ENCODE results near the gene PRSS21. TPM values are rescaled to one million over a fixed set of nuclear protein-coding genes. Genes with fewer than 3 reads are reported as not detected.

PRSS21 gene
- polyA plus RNA-seq, 1 donor = 0.49 TPM

- no peak overlapping the region for H3K4me3 ChIP-seq (ENCODE audit: low read length)
- no peak overlapping the region for H3K27ac ChIP-seq (ENCODE audit: low read length)
- H3K9me3 ChIP-seq (ENCODE audit: control insufficient read depth, low read depth, low read length) = peaks cover 7% of the 10 kb centered on the region
- peaks cover 4% of the 10 kb centered on the region for H3K4me1 ChIP-seq (ENCODE audit: control insufficient read depth, insufficient read depth, low read length)
- no peak for DNase-seq
- 100% methylated on average over 1 of the region's 5 CpGs for WGBS (ENCODE audit: insufficient coverage, low lambda C conversion rate)
- H3K27me3 ChIP-seq (ENCODE audit: control insufficient read depth, insufficient read depth, low read length) = peaks cover 2% of the 10 kb centered on the region
- no peaks in the 10 kb centered on the region for H3K36me3 ChIP-seq (ENCODE audit: control insufficient read depth, insufficient read depth, low read length)
These were observed 28.1 kb downstream of the PRSS21 start for GRCh38 chr16:2845116-2845515.

- Histone ChIP-seq H3K9me3 (ENCODE audit: control insufficient read depth, low read depth, low read length) (peaks cover 7% of the 10 kb centered on the region), H3K4me1 (ENCODE audit: control insufficient read depth, insufficient read depth, low read length) (peaks cover 4% of the 10 kb centered on the region), H3K36me3 (ENCODE audit: control insufficient read depth, insufficient read depth, low read length) (no peaks in the 10 kb centered on the region), H3K4me3 (ENCODE audit: low read length) (no peak overlapping the region), H3K27me3 (ENCODE audit: control insufficient read depth, insufficient read depth, low read length) (peaks cover 2% of the 10 kb centered on the region), H3K27ac (ENCODE audit: low read length) (no peak overlapping the region)
- no CpG with 5 or more reads among the region's 3 CpGs for WGBS (ENCODE audit: insufficient coverage, low lambda C conversion rate)
- DNase-seq = no peak
These were observed 29.7 kb downstream of the PRSS21 start for GRCh38 chr16:2846511-2847310.

DNA sequence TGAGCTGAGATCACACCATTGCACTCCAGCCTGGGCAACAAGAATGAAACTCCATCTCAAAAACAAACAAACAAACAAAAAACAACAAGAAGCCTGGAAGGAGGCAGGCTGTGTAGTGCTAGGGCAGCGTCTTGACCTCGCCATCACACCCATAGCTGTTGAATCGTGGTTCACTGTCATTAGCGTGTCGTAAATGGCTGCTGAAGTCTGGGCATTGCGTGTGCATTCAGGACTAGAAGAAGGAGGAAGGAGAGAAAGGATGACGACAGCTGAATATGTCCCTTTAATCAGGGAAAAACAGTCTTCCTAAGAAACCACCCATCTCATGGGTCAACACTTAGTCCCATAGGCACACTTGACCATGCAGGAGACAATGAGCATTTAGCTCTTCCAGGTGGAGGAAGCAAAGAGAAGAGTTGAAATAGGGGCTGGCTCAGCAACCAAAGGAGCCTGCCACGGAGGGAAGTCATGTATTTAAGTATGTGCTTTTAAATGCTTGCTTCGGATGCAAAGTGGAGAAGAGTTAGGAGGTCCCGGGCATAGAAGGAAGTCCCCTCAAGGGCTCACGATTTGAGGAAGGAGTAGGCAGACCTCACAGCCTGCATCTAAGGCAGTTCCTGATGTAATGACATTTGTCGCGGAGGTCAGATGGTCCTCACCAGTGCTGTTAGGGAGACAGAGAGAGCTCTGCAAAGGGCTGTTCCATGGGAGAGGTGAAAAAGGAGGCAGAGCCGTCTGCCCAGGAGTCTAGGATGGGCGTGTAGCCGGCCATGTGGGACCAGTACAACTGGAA lies 32.1 kb downstream of the PRSS21 start:
- Histone ChIP-seq H3K27ac (ENCODE audit: low read length) (no peak overlapping the region), H3K27me3 (ENCODE audit: control insufficient read depth, insufficient read depth, low read length) (peaks cover 3% of the 10 kb centered on the region), H3K4me3 (ENCODE audit: low read length) (no peak overlapping the region), H3K4me1 (ENCODE audit: control insufficient read depth, insufficient read depth, low read length) (peaks cover 4% of the 10 kb centered on the region), H3K9me3 (ENCODE audit: control insufficient read depth, low read depth, low read length) (peaks cover 12% of the 10 kb centered on the region), H3K36me3 (ENCODE audit: control insufficient read depth, insufficient read depth, low read length) (no peaks in the 10 kb centered on the region)
- WGBS (ENCODE audit: insufficient coverage, low lambda C conversion rate) = 79% methylated on average over 4 of the region's 16 CpGs
- no peak for DNase-seq

- Histone ChIP-seq H3K27ac (ENCODE audit: low read length) (no peak overlapping the region), H3K4me1 (ENCODE audit: control insufficient read depth, insufficient read depth, low read length) (peaks cover 2% of the 10 kb centered on the region), H3K9me3 (ENCODE audit: control insufficient read depth, low read depth, low read length) (peaks cover 26% of the 10 kb centered on the region), H3K4me3 (ENCODE audit: low read length) (no peak overlapping the region), H3K36me3 (ENCODE audit: control insufficient read depth, insufficient read depth, low read length) (no peaks in the 10 kb centered on the region), H3K27me3 (ENCODE audit: control insufficient read depth, insufficient read depth, low read length) (peaks cover 3% of the 10 kb centered on the region)
- WGBS (ENCODE audit: insufficient coverage, low lambda C conversion rate) = no CpG with 5 or more reads among the region's 16 CpGs
- no peak for DNase-seq
These were observed 35.1 kb downstream of the PRSS21 start for GRCh38 chr16:2852003-2852730.

DNA sequence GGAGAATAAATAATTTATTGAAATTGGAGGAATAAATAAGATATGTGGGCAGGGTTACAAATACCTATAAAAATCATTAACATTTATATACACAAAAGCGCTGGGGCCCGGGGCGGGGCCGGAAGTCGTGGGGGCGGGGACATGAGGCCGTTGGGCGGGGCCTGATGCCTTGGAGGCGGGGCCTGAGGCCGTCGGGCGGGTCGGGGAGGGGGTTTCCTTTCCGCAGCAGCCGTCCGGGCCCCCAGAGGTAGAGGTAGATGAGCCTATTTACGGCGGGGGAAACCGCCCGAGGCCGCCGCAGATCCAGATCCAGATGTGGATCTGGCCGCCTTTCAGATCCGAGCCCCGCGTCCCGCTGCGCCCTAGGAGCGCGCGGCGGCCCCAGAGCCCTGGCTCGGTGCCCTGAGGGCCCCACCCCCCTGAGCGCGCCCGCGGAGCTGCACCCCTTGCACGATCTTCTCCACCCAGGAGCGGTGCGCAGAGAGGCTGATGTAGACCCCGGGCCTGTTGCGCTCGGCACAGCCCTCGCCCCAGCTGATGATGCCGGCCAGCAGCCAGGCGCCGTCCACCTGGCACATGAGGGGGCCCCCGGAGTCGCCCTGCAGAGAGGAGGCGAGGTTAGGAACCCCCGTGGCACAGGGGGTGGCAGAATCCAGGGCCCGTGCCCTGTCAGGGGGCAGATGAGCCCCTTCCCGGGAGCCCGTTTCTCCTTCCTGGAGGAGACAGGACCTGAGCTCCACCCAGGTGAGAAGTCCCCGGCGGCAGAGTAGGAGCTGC lies 35.9 kb downstream of the PRSS21 start:
- DNase-seq = no peak
- Histone ChIP-seq H3K4me1 (ENCODE audit: control insufficient read depth, insufficient read depth, low read length) (peaks cover 2% of the 10 kb centered on the region), H3K27me3 (ENCODE audit: control insufficient read depth, insufficient read depth, low read length) (peaks cover 7% of the 10 kb centered on the region), H3K27ac (ENCODE audit: low read length) (no peak overlapping the region), H3K36me3 (ENCODE audit: control insufficient read depth, insufficient read depth, low read length) (no peaks in the 10 kb centered on the region), H3K4me3 (ENCODE audit: low read length) (no peak overlapping the region), H3K9me3 (ENCODE audit: control insufficient read depth, low read depth, low read length) (peaks cover 29% of the 10 kb centered on the region)
- no CpG with 5 or more reads among the region's 56 CpGs for WGBS (ENCODE audit: insufficient coverage, low lambda C conversion rate)

DNA sequence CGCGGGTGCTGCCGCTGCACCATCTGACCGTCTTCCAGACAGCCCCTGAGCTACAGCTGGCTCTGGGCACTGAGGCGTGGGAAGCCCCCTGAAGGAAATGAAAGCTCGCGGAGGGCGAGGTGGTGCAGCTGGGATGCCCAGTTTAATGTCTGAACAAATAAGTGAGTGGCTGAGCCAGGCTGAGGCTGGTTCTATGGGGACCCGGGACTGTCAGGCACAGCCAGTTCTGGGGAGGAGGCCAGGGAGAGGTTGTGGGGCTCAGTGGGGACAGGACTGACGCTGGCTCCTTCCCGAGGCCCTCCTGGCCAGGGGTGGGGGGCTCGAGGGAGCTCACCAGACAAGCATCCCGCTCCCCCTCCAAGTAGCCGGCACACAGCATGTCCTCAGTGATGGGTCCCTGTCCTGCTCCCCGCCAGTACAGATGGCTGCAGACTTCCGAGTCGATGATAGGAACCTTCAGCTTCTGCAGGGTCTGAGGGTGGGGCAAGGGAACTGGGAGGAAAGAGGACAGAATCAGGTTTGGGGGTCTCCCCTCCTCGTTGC lies 36.6 kb downstream of the PRSS21 start:
- no CpG with 5 or more reads among the region's 18 CpGs for WGBS (ENCODE audit: insufficient coverage, low lambda C conversion rate)

GRCh38 chr16:2854700-2855309 lies 37.8 kb downstream of the PRSS21 start:
- DNase-seq = no peak

More for the DNA sequence above, 36.6 kb downstream of the PRSS21 start:
- peaks cover 14% of the 10 kb centered on the region for H3K27me3 ChIP-seq (ENCODE audit: control insufficient read depth, insufficient read depth, low read length)
- DNase-seq = no peak
- no peaks in the 10 kb centered on the region for H3K36me3 ChIP-seq (ENCODE audit: control insufficient read depth, insufficient read depth, low read length)
- peaks cover 7% of the 10 kb centered on the region for H3K4me1 ChIP-seq (ENCODE audit: control insufficient read depth, insufficient read depth, low read length)
- H3K4me3 ChIP-seq (ENCODE audit: low read length) = no peak overlapping the region
- H3K27ac ChIP-seq (ENCODE audit: low read length) = no peak overlapping the region
- peaks cover 31% of the 10 kb centered on the region for H3K9me3 ChIP-seq (ENCODE audit: control insufficient read depth, low read depth, low read length)

DNA sequence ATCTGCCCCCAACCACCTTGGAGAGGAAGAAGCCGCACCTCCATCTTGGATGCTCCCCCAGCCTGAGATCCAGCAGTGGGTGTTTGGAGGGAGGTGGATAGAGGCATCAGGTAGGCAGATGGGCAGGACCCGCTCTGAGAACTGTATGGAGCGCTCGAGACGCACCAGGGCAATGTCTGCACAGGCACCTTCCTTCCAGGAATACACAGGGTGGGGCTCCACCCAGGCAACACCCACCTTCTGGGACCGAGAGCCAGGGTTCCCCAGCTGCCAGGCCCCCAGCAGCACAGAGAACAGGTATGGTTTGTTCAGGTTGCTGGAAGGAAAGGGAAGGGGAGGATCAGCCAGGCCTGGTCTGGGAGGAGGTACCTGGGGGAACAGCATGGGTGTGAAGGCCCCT lies 38.5 kb downstream of the PRSS21 start:
- DNase-seq = no peak
- Histone ChIP-seq H3K27me3 (ENCODE audit: control insufficient read depth, insufficient read depth, low read length) (peaks cover 20% of the 10 kb centered on the region), H3K4me1 (ENCODE audit: control insufficient read depth, insufficient read depth, low read length) (peaks cover 17% of the 10 kb centered on the region), H3K27ac (ENCODE audit: low read length) (no peak overlapping the region), H3K36me3 (ENCODE audit: control insufficient read depth, insufficient read depth, low read length) (no peaks in the 10 kb centered on the region), H3K4me3 (ENCODE audit: low read length) (no peak overlapping the region), H3K9me3 (ENCODE audit: control insufficient read depth, low read depth, low read length) (peaks cover 34% of the 10 kb centered on the region)
- no CpG with 5 or more reads among the region's 6 CpGs for WGBS (ENCODE audit: insufficient coverage, low lambda C conversion rate)

More at GRCh38 chr16:2854700-2855309, 37.8 kb downstream of the PRSS21 start:
- whole genome bisulfite sequencing (ENCODE audit: insufficient coverage, low lambda C conversion rate) = 70% methylated on average over 2 of the region's 5 CpGs
- H3K4me1 ChIP-seq (ENCODE audit: control insufficient read depth, insufficient read depth, low read length) = peaks cover 17% of the 10 kb centered on the region
- peaks cover 20% of the 10 kb centered on the region for H3K27me3 ChIP-seq (ENCODE audit: control insufficient read depth, insufficient read depth, low read length)
- no peaks in the 10 kb centered on the region for H3K36me3 ChIP-seq (ENCODE audit: control insufficient read depth, insufficient read depth, low read length)
- H3K9me3 ChIP-seq (ENCODE audit: control insufficient read depth, low read depth, low read length) = peaks cover 31% of the 10 kb centered on the region
- H3K27ac ChIP-seq (ENCODE audit: low read length) = no peak overlapping the region
- no peak overlapping the region for H3K4me3 ChIP-seq (ENCODE audit: low read length)

DNA sequence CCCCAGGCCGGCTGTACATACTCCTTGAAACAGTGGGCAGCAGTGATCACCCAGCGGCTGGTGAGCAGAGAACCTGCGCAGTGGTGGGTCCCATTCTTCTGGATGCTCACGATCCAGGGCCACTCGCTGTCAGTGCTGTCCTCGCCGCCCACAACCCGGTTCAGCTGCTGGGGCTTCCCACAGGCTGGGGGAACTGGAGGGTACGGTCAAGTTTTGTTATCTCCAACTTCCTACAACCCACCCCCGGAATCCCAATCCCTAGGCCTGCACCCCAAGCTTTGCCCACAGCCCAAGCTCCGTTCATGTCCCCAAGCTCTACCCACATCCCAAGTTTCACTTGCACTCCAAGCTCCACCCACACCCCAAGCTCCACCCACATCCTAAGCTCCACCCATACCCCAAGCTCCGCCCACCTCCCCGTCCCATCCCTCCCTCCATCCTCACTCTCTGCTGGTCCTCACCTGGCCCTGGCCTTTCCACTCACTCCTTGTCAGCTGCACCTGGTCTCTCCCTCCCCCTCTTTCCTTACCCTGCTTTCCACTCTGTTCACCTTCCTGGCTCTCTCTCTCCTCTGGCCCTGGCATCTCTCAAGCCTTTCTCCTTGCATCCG lies 39.1 kb downstream of the PRSS21 start:
- Histone ChIP-seq H3K36me3 (ENCODE audit: control insufficient read depth, insufficient read depth, low read length) (no peaks in the 10 kb centered on the region), H3K27me3 (ENCODE audit: control insufficient read depth, insufficient read depth, low read length) (peaks cover 20% of the 10 kb centered on the region), H3K4me1 (ENCODE audit: control insufficient read depth, insufficient read depth, low read length) (peaks cover 17% of the 10 kb centered on the region), H3K9me3 (ENCODE audit: control insufficient read depth, low read depth, low read length) (peaks cover 40% of the 10 kb centered on the region), H3K27ac (ENCODE audit: low read length) (no peak overlapping the region), H3K4me3 (ENCODE audit: low read length) (no peak overlapping the region)
- no peak for DNase-seq
- WGBS (ENCODE audit: insufficient coverage, low lambda C conversion rate) = 93% methylated on average over 2 of the region's 14 CpGs
